GM21528 (cell line): Measurements from ENCODE around the gene CPA5.

ENCODE experiments used
- ATAC-seq: cut with Tn5 transposase; IDR thresholded peaks from one replicate; pipeline ENCODE4 v1.9.1; 2021; ENCODE audit warnings: mild to moderate bottlenecking, moderate library complexity; ENCODE audit not compliant: unreplicated experiment, low FRiP score

CPA5 gene

DNA sequence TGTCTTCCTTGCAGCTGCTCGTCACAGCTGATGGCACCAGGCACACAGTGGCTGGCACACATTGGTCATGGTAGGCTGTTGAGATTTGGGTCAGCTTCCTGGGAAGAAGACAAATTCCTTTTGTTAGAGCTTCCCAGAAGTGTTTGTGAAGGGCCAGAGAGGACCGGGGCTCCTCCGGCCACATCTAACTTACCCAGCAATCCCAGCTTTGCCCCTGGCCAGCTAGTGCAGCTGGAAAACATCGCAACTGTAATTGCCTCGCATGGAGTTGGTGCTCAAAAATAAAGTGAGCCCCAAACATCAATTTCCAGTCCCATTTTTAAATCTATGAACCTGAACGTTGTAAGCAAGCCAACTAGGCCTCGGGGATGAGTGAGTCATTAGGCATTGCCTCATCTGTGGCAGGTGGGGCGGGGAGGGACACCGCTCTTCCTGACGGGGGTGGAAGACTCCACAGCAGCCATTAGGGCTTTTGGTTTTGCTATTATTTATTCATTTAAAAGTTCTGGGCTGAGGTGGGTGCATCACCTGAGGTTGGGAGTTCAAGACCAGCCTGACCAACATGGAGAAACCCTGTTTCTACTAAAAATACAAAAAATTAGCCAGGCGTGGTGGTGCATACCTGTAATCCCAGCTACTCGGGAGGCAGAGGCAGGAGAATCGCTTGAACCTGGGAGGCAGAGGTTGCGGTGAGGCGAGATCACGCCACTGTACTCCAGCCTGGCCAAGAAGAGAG is 12.4 kb downstream of the CPA5 start:
- no peak for ATAC-seq

DNA sequence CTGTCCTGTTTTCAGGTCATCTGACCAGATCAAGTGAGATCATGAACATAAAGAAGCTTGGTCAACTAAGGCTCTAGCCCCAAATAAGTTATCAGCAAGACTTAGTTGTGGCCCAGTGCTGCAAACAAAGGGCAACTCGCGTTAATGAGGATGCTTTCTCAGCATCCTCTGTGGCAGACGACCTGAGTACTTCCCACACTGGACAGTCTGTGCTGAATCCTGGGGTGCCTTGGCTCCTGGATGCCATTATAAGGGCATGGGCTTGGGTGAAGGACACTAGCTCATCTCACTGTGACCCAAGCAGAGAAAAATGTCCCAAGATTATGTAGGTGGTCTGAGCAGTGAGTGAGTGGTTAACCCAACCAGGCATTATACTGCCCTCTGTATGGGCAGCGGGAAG is 13.9 kb downstream of the CPA5 start:
- no peak for ATAC-seq

DNA sequence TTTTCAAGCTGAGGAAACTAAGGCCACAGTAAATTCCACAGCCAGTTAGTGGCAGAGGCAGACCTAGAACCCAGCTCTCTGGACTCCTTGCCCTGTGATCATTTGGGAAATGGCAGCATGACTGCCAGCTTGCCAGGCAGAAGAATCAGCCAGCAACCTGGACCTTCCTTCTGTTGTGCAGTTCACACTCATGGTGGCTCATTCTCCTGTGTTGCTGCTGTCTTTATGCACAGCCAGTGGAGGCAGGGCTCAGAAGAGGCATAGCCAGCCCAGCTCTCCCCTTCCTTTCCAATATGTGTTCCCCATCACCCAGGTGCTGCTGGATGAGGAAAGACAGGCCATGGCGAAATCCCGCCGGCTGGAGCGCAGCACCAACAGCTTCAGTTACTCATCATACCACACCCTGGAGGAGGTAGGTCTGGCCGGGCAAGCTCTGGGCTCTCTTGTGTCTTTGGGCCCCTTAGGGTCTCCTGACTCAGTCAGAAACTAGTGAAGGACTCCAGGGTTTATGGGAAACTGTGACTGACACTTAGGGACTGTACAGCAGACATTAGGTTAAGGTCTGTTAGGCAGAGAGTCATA is 14.8 kb downstream of the CPA5 start:
- ATAC-seq: no peak

- no peak for ATAC-seq
Observed at GRCh38 chr7:130360518-130360917, 15.9 kb downstream of the CPA5 start.

- no peak for ATAC-seq
Observed at GRCh38 chr7:130361681-130362080, 17.1 kb downstream of the CPA5 start.

DNA sequence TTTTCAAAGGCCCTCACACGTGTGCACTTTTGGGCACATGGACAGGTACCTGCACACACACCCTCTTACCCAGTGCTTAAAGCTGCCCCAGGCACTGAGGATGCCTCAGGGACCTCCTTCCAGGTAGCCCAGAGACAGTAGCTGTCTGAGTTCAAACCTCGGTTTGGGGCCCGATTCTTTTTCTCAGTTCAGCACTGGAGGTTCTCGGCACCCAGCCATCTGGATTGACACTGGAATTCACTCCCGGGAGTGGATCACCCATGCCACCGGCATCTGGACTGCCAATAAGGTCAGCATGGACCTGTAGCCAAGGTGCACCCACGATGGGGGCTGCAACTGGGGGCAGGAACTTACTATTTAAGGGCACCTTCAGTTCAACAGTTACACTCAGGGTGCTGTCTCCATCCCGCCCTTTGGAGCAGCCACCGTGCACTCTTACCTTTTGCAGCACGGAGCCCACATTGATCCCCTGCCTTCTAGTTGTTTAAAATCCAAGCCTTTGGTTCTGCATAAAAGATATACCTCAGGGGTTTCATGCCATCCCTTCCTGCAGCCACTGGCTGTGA is 17.7 kb downstream of the CPA5 start:
- no peak for ATAC-seq

- ATAC-seq: no peak
Observed at GRCh38 chr7:130363026-130363847, 18.6 kb downstream of the CPA5 start.

DNA sequence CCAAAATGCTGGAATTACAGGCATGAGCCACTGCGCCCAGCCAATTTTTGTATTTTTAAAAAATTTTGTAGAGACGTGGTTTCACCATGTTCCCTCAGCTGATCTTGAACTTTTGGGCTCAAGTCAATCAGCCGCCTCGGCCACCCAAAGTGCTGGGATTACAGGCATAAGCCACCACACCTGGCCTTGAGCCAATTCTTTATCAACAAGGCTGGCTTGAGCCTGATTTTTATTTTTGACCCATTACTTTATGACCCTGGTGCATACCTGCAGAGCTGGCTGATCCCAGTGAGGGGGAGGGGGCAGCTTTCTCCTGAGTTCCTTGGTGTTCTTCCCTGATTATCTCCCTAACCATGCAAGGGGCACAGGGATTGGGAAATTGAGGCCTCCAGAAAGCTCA is 19.8 kb downstream of the CPA5 start:
- ATAC-seq: no peak

- ATAC-seq: no peak
Observed at GRCh38 chr7:130365088-130365487, 20.5 kb downstream of the CPA5 start.

DNA sequence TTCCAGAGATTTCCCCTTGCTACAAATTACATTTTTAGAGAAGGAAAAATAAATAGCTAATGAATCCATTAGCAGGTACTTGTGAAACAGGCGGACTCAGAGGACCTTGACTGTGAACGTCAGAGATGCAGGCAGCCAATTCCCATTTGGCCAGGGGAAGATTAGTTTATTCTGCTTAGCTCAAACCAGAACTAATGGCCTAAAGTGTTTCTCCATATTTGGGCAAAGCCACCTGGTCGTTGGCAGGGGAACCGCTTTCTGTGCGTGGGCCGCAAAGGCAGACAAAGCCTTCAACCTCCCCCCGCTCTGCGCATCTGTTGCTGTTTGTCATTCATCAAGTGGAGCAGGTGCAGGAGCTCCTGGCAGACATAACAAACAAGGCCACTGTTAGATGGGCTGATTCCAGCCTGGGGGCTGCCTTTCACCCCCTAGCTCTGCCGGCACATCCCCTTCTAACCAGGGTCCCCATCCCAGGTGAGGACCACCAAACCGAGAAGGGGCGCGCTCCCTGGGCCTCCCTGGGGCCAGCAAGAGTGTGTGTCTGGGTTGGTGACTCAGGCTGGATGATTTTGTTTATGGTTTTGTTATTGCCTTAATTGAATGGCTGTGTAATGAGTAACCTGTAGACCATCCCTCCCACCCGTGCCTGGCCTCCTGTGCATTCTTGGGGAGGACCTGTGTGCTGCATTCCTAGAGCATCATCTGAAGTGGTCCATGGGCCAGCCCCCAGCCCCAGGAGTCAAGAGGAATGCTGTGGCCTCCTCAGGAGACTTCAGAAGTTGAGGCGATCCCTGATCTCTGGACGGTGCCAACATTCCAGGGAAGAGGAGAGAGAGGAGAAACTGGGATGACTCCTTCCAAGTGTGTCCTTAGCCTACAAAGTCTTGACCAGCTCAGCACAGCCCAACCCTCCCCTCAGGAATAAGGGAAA is 21.2 kb downstream of the CPA5 start:
- no peak for ATAC-seq

GRCh38 chr7:130366564-130366963 is 21.9 kb downstream of the CPA5 start:
- ATAC-seq: no peak

- no peak for ATAC-seq
Observed at GRCh38 chr7:130367088-130367755, 22.6 kb downstream of the CPA5 start.

- no peak for ATAC-seq
Observed at GRCh38 chr7:130367836-130368746, 23.5 kb downstream of the CPA5 start.

- no peak for ATAC-seq
Observed at GRCh38 chr7:130369110-130369711, 24.6 kb downstream of the CPA5 start.

GRCh38 chr7:130369831-130370550 is 25.4 kb downstream of the CPA5 start:
- ATAC-seq: no peak

- ATAC-seq: no peak
Observed at GRCh38 chr7:130371046-130371445, 26.4 kb downstream of the CPA5 start.

DNA sequence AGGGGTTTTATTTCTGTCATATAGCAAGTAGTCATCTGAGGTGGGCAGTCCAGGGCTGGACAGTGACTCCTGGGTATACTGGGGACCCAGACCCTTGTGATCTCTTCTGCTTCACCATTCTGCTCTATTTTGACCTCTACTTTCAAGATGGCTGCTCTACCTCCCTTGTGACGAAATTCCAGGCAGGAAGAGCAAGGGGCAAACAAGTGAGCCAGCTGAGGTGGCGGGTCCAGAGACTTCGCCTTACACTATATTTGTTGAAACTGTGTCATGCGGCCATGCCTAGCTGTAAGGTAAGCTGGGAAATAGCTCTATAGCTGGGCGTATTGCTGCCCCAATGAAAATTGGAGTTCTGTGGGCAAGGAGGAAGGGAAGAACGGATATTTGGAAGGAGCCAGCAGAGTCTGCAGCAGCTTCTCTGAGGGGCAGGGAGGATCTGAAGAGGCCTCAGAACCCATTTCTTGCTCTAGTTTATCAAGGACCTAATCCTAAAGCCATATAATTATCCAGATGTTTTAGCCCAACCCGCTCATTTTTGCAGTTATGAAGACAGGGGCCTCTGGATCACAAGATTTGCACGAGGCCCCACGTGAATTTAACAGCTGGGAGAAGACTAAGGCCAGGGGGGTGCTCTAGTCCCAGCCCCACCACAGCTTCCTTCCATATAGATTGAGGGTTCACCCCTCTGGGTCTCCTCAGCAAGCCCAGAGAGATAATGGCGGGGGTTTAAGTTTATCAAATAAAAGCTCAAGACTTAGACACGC is 28.0 kb downstream of the CPA5 start:
- ATAC-seq: no peak
